ENCODE measurements around the gene WRNIP1.
A peak's percentile ranks its signal among the peaks of the same experiment; 100 is the strongest.

WRNIP1 gene

GRCh38 chr6:2765166-2765895 is at the start of gene WRNIP1:
Gene WRNIP1, plus strand, starts transcription at chr6:2765393. Its CDS starts 230 bp downstream, at chr6:2765623.
- peak; percentile 97 for DNase-seq

- no peak for DNase-seq
Measured at GRCh38 chr6:2715737-2716136, 49.5 kb upstream of the WRNIP1 start.

- no peak for DNase-seq
Measured at GRCh38 chr6:2716936-2717700, 48.1 kb upstream of the WRNIP1 start.

- no peak for DNase-seq
Measured at GRCh38 chr6:2718334-2719092, 46.7 kb upstream of the WRNIP1 start.

- no peak for DNase-seq
Measured at GRCh38 chr6:2719093-2719455, 46.1 kb upstream of the WRNIP1 start.

- no peak for DNase-seq
Measured at GRCh38 chr6:2721219-2721618, 44.0 kb upstream of the WRNIP1 start.

- DNase-seq: no peak
Measured at GRCh38 chr6:2725364-2725988, 39.7 kb upstream of the WRNIP1 start.

- DNase-seq: no peak
Measured at GRCh38 chr6:2725999-2726567, 39.1 kb upstream of the WRNIP1 start.

- DNase-seq: no peak
Measured at GRCh38 chr6:2729921-2730320, 35.3 kb upstream of the WRNIP1 start.

- DNase-seq: no peak
Measured at GRCh38 chr6:2730353-2731107, 34.7 kb upstream of the WRNIP1 start.

- no peak for DNase-seq
Measured at GRCh38 chr6:2731281-2731909, 33.8 kb upstream of the WRNIP1 start.

GRCh38 chr6:2732503-2733089 is 32.6 kb upstream of the WRNIP1 start:
- no peak for DNase-seq

GRCh38 chr6:2733324-2733723 is 31.9 kb upstream of the WRNIP1 start:
- no peak for DNase-seq

- DNase-seq: no peak
Measured at GRCh38 chr6:2733736-2734480, 31.3 kb upstream of the WRNIP1 start.

GRCh38 chr6:2734488-2735166 is 30.6 kb upstream of the WRNIP1 start:
- DNase-seq: no peak

GRCh38 chr6:2737885-2738284 is 27.3 kb upstream of the WRNIP1 start:
- DNase-seq: no peak

- no peak for DNase-seq
Measured at GRCh38 chr6:2738373-2738979, 26.7 kb upstream of the WRNIP1 start.

- no peak for DNase-seq
Measured at GRCh38 chr6:2739335-2739734, 25.9 kb upstream of the WRNIP1 start.

GRCh38 chr6:2740581-2740980 is 24.6 kb upstream of the WRNIP1 start:
- no peak for DNase-seq
